ENCODE measurements around the gene CCDC59.

DNA sequence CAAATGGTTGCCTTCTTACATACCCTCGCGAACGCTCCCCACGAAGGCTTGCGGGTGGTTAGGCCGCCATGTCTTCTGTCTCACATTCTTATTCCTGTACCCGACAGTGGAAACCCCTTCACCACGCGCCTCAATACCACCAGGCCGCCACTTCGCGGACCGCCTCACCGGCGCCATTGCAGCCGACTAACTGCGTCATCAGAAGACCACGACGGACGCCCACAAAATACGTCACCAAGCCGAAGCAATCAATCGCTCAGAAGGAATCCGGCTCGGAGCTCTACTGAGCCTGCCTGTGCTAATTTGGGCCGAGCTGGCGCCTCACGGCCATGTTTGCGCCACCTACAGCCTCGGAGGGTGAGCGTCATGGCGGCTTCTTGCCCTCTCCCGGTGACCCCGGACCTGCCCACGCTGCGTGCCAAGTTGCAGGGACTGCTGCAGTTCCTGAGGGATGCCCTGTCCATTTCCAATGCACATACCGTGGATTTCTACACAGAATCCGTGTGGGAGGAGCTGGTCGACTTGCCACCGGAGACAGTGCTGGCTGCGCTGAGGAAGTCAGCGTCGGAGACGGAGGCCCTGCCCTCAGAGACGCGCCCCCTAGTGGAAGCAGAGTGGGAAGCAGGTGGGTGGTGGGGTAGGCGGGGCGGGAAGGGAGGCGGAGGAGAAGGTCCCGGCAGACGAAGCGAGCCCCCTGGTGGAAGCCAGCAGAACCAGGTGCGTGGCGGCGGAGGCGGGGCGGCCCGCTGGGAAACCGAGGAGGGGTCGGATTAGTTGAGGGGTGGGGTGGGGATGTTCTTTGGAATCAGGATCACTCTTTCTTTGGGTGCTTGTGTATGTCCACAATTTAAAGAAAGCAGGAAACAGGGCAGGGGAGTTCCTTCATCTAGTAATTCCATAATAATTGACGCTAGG is at the start of gene CCDC59, which contains the start of gene METTL25:
- peak in 1 of 2 donors; percentile 56 for TF ChIP-seq POLR2A (IDR thresholded peaks at IDR 0.05)
- TF ChIP-seq, protein P1, sequence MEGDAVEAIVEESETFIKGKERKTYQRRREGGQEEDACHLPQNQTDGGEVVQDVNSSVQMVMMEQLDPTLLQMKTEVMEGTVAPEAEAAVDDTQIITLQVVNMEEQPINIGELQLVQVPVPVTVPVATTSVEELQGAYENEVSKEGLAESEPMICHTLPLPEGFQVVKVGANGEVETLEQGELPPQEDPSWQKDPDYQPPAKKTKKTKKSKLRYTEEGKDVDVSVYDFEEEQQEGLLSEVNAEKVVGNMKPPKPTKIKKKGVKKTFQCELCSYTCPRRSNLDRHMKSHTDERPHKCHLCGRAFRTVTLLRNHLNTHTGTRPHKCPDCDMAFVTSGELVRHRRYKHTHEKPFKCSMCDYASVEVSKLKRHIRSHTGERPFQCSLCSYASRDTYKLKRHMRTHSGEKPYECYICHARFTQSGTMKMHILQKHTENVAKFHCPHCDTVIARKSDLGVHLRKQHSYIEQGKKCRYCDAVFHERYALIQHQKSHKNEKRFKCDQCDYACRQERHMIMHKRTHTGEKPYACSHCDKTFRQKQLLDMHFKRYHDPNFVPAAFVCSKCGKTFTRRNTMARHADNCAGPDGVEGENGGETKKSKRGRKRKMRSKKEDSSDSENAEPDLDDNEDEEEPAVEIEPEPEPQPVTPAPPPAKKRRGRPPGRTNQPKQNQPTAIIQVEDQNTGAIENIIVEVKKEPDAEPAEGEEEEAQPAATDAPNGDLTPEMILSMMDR (IDR thresholded peaks at IDR 0.05), result peak in 1 of 3 donors; percentile 98
